SK-N-SH treated with all-trans-retinoic acid at 6 μM for 48 hours (cell line): Measurements from ENCODE around the gene VARS1.

ENCODE experiments used
- ARNTL ChIP-seq: fragments of 450-650 bp; formaldehyde crosslinking; IDR thresholded peaks from 2 replicates; pipeline ENCODE4 v1.5.0; 2020; ENCODE audit warnings: low read depth, mild to moderate bottlenecking, moderate library complexity, borderline replicate concordance
- CREB5 ChIP-seq: fragments of 250-450 bp; sonication (Bioruptor Pico); IDR thresholded peaks from 2 replicates; pipeline ENCODE4 v1.5.1; 2020; ENCODE audit warnings: low read depth, mild to moderate bottlenecking, moderate library complexity
- CSDC2 ChIP-seq: fragments of 250-450 bp; sonication (Bioruptor Pico); IDR thresholded peaks from 2 replicates; pipeline ENCODE4 v1.5.0; 2020; ENCODE audit warnings: mild to moderate bottlenecking, moderate library complexity
- CSRNP3 ChIP-seq: fragments of 250-450 bp; sonication (Bioruptor Pico); IDR thresholded peaks from 2 replicates; pipeline ENCODE4 v1.5.1; 2021; ENCODE audit warnings: mild to moderate bottlenecking, moderate library complexity
- ESRRG ChIP-seq: fragments of 250-450 bp; sonication (Bioruptor Pico); IDR thresholded peaks from 2 replicates; pipeline ENCODE4 v1.6.1; 2021; ENCODE audit warnings: mild to moderate bottlenecking
- GLIS3 ChIP-seq: fragments of 250-450 bp; sonication (Bioruptor Pico); IDR thresholded peaks from 2 replicates; pipeline ENCODE4 v1.5.0; 2020; ENCODE audit warnings: mild to moderate bottlenecking, moderate library complexity
- OSR1 ChIP-seq: fragments of 250-450 bp; sonication (Bioruptor Pico); IDR thresholded peaks from 2 replicates; pipeline ENCODE4 v1.8.0; 2022; ENCODE audit warnings: moderate library complexity, mild to moderate bottlenecking, inconsistent platforms
- PATZ1 ChIP-seq: fragments of 250-450 bp; sonication (Bioruptor Pico); IDR thresholded peaks from 2 replicates; pipeline ENCODE4 v1.8.0; 2020; ENCODE audit warnings: mild to moderate bottlenecking, moderate library complexity, borderline replicate concordance
- POU6F1 ChIP-seq: fragments of 250-450 bp; sonication (Bioruptor Pico); IDR thresholded peaks from 2 replicates; pipeline ENCODE4 v1.8.0; 2021; ENCODE audit warnings: low read depth, mild to moderate bottlenecking, moderate library complexity, borderline replicate concordance
- RARB ChIP-seq: fragments of 250-450 bp; sonication (Bioruptor Pico); IDR thresholded peaks from 2 replicates; pipeline ENCODE4 v1.8.0; 2021; ENCODE audit warnings: mild to moderate bottlenecking, moderate library complexity
- ZC3H10 ChIP-seq: fragments of 250-450 bp; sonication (Bioruptor Pico); IDR thresholded peaks from 2 replicates; pipeline ENCODE4 v1.5.1; 2021; ENCODE audit warnings: mild to moderate bottlenecking, moderate library complexity
- ZFP30 ChIP-seq: fragments of 450-650 bp; formaldehyde crosslinking; IDR thresholded peaks from 2 replicates; pipeline ENCODE4 v1.5.0; 2022; ENCODE audit warnings: mild to moderate bottlenecking, moderate library complexity
- ZNF565 ChIP-seq: fragments of 450-650 bp; formaldehyde crosslinking; conservative IDR thresholded peaks from 2 replicates; pipeline ENCODE4 v1.5.0; 2020; ENCODE audit warnings: low read depth, mild to moderate bottlenecking, moderate library complexity
- ZNF70 ChIP-seq: fragments of 450-650 bp; formaldehyde crosslinking; IDR thresholded peaks from 2 replicates; pipeline ENCODE4 v1.5.0; 2020; ENCODE audit warnings: mild to moderate bottlenecking, moderate library complexity

GRCh38 chr6:31795616-31796298, at the start of gene VARS1:
- no peak for TF ChIP-seq POU6F1 (CRISPR knock-in tag)
- no peak for TF ChIP-seq PATZ1 (CRISPR knock-in tag)
- no peak for TF ChIP-seq ZC3H10 (CRISPR knock-in tag)
- TF ChIP-seq ZNF70, result no peak
- no peak for TF ChIP-seq CSDC2 (CRISPR knock-in tag)
- TF ChIP-seq GLIS3 (CRISPR knock-in tag), result no peak
- no peak for TF ChIP-seq ZNF565 (CRISPR knock-in tag)
- no peak for TF ChIP-seq RARB
- no peak for TF ChIP-seq ARNTL (CRISPR knock-in tag)
- TF ChIP-seq CREB5 (CRISPR knock-in tag), result no peak
- no peak for TF ChIP-seq CSRNP3 (CRISPR knock-in tag)
- TF ChIP-seq OSR1 (CRISPR knock-in tag), result no peak
- TF ChIP-seq ZFP30 (CRISPR knock-in tag), result no peak
- TF ChIP-seq ESRRG (CRISPR knock-in tag), result no peak
